ENCODE data around the gene SOAT2.

DNA sequence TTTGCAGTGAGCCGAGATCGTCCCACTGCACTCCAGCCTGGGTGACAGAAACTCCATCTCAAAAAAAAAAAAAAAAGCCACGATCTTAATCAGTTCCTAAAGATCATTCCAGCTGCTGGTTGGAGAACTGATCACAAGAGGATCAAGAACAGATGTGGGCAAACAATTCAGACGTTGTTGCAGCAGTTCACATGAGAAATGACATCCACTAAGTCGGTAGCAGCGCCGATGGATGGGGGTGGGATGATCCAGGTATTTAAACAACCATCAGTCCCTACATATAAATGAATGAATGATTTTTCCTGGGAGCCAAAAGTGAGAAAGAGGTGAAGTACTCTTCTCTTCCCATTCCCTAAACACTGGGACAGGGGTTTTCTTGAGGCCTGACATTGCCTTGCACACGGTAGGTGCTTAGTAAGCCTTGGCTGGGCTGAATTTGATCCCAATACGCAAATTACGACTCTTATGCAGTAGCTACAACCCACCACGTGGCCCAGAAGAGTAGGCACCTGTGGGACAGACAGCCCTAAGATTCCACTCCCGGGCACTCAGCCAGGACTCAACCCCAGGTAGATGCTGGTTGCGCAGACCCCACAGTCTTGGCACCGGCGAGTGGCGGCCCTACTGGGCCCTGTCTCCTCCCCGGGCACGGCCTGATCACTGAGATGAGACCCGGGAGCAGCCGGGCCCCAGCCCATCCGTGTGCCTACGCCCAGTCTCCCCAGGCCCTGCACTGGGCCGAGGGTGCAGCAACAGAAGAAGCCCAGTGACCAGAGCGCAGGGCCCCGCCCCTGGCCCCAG lies 24.7 kb upstream of the SOAT2 start:
- TF ChIP-seq CTCF (IDR thresholded peaks at IDR 0.05) = peak in 1 of 4 experiments; percentile 35
- no peak for TF ChIP-seq EP300 (IDR thresholded peaks at IDR 0.05)
- peak in 1 of 2 donors; percentile 33 for TF ChIP-seq POLR2A (IDR thresholded peaks at IDR 0.05)
- peak; percentile 18 for TF ChIP-seq POLR2AphosphoS5 (IDR thresholded peaks at IDR 0.05)

Data from gastroesophageal sphincter (tissue), 3 donors.